HG03558 (cell line): Measurements from ENCODE around the gene MET.

Source experiments
- ATAC-seq: cut with Tn5 transposase; IDR thresholded peaks from one replicate; pipeline ENCODE4 v1.9.1; 2021; ENCODE audit warnings: moderate number of reproducible peaks; ENCODE audit not compliant: unreplicated experiment; ENCODE audit errors: extremely low read depth

Gene MET

GRCh38 chr7:116696707-116697106 is 24.7 kb downstream of the MET start:
- ATAC-seq: no peak

DNA sequence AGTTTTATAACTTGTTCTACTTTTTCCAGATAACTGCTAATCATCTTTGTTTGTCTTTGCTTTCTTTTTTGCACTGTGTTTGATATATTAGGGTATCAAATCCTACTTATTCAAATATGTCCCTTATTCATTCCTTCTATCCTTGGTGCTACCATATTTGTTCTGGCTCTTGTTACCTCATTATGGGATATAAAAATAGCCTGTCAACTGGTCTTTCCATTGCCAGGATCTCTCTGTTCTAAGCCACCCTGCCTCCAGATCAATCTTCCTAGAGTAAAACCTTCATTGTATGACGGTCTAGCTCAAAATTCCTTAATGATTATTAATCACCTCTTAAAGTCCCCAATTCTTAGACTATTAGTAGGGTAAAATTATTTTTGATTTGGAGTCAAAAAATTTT is 25.2 kb downstream of the MET start:
- no peak for ATAC-seq

DNA sequence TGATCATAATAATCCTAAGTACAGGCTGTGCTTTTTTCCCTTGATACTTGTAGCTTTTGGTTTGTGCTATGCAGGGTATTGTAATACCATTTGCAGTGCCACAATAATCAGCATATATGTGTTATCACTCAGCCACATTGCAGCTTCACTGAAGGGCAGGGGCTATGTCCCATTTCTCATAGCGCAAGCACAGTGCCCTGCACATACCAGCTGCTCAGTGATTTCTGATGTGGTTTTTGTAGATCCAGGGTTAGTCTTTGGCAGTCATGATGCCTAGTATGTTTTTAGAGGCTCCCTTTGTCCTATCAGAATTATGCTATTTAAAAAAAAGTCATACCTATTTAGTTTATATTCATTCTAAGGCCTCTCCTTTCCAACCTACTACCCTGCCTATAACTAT is 25.8 kb downstream of the MET start:
- ATAC-seq: no peak

DNA sequence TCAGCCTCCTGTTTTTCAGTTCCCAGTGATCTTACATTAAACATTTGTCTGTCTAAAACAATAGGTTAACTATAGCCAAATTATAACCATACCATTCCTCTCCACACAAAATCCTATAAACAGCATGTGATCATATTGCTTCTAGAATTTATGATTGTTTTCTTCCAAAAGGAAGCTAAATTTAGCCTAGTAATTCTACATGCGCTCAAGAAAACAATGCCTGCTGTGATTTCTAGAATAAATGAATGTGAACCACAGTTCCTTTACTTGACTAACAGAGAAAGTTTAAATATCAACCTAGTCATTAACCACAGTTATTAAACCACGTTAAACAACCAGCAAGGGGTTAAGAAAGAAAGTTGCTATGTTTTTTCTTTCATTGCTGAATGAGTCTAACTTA is 26.4 kb downstream of the MET start:
- no peak for ATAC-seq

- ATAC-seq: no peak
Observed at GRCh38 chr7:116698930-116699721, 27.1 kb downstream of the MET start.

DNA sequence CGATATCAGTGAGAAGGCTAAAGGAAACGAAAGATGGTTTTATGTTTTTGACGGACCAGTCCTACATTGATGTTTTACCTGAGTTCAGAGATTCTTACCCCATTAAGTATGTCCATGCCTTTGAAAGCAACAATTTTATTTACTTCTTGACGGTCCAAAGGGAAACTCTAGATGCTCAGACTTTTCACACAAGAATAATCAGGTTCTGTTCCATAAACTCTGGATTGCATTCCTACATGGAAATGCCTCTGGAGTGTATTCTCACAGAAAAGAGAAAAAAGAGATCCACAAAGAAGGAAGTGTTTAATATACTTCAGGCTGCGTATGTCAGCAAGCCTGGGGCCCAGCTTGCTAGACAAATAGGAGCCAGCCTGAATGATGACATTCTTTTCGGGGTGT is 27.7 kb downstream of the MET start:
- no peak for ATAC-seq

DNA sequence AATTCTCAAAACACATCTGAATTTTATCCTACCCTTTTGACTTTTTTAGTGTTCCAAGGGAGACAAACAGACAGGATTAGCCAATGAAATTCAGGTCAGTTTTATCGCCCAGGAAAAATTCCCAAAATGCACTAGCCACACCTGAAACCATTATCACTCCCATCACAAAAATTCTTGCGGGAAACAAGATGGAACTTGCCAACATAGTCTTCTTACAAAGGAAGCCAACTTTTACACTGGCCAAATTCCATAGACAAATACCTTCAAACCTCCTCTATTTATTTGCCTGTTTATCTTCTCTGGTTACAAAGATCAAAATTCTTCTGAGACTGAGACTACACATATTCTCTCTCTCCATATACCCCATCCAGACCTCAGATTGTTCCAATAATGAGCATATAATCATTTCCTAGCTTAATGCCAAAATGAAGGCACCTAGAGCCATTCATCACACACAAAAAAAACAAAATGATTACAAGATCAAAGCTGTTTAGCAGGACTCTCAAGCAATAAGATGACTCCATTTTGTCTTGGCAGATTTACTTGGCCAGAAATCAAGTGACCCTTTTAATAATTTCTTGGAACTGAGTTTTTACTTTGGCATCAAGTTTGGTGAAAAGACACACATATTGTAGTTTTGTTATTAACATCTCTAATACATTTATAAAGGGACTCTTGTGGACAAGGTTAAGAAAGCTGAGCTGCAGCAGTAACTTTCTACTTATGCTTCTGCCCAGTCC is 30.2 kb downstream of the MET start:
- ATAC-seq: no peak

GRCh38 chr7:116704650-116705228 is 32.7 kb downstream of the MET start:
- no peak for ATAC-seq

GRCh38 chr7:116705419-116705818 is 33.4 kb downstream of the MET start:
- no peak for ATAC-seq

GRCh38 chr7:116706668-116707126 is 34.7 kb downstream of the MET start:
- no peak for ATAC-seq

DNA sequence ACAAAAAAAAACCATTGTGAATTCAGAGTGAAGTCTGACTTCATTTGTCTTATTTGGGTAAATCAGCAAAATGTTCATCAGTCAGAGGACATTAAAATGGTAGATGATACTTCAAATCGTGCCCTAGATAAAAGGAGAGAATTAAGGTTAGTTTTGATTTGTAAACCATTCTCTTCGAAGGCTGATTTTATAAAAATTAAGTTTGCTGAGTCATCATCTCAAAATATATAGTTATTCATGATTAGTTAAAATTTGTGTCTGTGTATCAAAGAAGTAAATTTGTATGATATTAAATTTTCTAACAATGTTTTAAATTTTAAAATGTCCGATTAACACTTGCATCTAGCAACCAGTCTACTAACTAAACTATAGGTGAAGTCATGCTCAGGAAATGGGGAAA is 35.3 kb downstream of the MET start:
- ATAC-seq: no peak

DNA sequence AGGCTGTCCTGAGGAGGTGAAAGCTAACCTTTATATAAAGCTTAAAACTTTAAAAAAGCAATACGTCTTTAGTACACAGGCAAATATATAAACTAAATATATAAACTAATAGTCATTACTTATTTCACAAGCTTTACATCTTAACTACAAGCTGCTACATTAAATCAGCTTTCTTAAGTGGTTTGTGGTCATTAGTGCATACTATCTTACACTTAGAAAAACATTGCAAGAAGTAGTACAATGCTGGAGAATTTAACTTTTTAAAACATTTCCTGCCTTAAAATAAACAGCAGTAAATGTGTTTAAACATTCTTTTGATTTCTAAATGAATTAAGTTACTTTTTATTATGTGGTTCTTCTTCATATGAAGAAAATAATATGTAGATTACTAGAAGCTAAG is 36.3 kb downstream of the MET start:
- no peak for ATAC-seq

GRCh38 chr7:116708861-116709260 is 36.9 kb downstream of the MET start:
- ATAC-seq: no peak

DNA sequence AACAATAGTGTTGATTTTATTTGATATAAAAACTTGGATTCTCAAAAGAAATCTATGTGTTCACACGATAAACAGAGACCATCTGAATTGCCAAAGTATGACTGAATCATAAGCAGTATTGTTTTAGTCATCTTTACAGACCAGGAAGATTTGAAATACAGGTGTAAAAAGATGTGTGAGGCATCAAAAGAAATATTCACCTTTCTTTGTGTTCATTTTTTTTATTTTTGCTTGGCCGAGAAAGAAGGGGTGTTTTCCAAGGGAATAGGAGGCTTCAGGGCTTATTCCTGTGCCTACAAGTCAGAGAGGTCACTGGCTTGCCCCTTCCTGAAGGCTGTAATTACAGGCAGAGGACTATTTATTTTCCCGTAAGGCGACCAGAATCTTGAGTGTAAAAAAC is 37.3 kb downstream of the MET start:
- ATAC-seq: no peak

GRCh38 chr7:116710764-116711452 is 38.9 kb downstream of the MET start:
- no peak for ATAC-seq

DNA sequence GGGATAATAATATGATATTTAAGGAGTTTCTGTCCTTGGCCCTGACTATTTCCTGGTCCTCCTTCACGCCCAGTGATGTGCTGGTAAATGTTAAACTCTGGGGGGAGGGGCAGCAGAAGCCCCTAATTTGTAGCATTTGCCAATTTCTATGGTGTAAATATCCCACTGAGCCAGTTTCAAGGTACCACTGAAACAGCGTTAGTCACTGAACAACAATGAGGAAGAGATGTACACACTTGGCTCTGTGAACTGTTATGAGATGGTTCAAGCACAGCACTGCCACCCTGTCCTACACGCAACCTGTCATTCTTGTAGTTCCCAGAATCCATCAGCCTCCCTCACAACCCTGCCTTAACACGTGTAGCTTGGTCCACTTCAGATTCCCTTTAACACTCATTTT is 39.8 kb downstream of the MET start:
- ATAC-seq: no peak

DNA sequence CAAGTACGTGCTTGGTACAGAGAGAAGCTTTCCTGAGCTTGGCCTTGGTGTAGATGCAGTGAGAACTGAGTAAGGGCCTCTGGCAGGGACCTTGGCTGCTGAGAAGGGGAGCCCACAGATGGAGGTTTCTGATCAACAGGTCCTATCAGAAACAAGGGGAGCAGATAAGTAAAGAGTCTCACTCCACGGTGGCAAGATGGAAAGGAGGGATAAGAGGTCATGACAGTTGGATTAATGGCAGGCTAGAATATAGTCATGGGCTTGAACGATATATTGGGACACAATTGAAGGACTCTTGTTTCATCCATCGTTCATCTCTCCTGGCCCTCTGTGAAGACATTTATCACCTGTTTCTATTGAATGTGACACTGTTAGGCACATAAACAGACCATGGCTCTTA is 41.5 kb downstream of the MET start:
- no peak for ATAC-seq

DNA sequence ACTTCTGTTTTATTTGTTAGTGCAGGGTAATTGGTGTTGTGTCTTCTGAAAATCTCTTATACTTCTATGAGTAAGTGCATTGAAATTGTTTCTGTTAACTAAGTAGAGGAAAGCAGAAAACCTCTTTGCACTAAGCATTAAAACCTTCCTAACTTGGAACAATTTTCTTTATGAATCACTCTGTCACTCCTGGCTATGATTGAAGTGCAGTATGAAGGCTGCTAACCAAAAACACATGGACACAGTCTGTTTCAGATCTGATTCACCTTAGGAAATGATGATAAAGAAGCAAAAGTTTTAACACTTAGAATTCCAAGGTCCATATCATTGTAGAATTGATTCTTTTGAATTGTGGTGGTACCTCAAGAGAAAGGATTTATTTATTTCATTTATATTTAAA is 41.9 kb downstream of the MET start:
- ATAC-seq: no peak

DNA sequence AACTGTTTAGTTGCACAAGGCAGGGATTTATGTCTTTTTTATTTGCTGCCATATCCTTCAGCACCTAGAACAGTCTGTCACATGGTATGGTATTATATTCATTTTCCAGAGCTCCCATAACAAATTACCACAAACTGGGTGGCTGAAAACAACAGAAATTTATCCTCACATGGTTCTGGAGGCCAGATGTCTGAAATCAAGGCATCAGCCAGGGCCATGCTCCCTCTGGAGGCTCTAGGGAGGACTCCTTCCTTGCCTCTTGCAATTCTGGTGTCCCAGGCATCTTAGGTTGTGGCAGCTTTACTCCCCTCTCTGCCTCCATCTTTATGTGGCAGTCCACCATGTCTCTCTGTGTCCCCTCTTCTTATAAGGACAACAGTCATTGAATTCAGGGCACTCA is 43.1 kb downstream of the MET start:
- no peak for ATAC-seq

GRCh38 chr7:116717137-116717536 is 45.1 kb downstream of the MET start:
- ATAC-seq: no peak
